Neural cell (in vitro differentiated cells): ENCODE measurements around the gene SORL1-AS1.

Experiments used
- H2AFZ ChIP-seq: fragments of 200-600, 300-800 bp; sonication (generic), shearing (Covaris generic); 2 replicates; pipeline ENCODE4 v1.6.0; 2014; ENCODE audit warnings: low read depth, mild to moderate bottlenecking, antibody characterized with exemption, low read length, moderate library complexity
- H3F3A ChIP-seq: fragments of 200-600 bp; shearing (Covaris generic); 2 replicates; pipeline ENCODE4 v1.6.1; 2016; ENCODE audit warnings: mild to moderate bottlenecking, moderate library complexity, mixed read lengths, antibody characterized with exemption, low read length; ENCODE audit not compliant: insufficient read depth, poor library complexity, severe bottlenecking
- H3K27ac ChIP-seq: fragments of 200-600, 300-800 bp; sonication (generic), shearing (Covaris generic); 2 replicates; pipeline ENCODE4 v1.5.1; 2014; ENCODE audit warnings: mild to moderate bottlenecking, low read length, moderate library complexity
- H3K27me3 ChIP-seq: fragments of 300-800, 200-600 bp; sonication (generic), shearing (Covaris generic); 2 replicates; pipeline ENCODE4 v1.6.0; 2014; ENCODE audit warnings: mild to moderate bottlenecking, low read depth, low read length, moderate library complexity; ENCODE audit not compliant: insufficient read depth
- H3K36me3 ChIP-seq: fragments of 300-800, 200-600 bp; sonication (generic), shearing (Covaris generic); 2 replicates; pipeline ENCODE4 v1.5.1; 2014; ENCODE audit warnings: mild to moderate bottlenecking, antibody characterized with exemption, low read length, moderate library complexity; ENCODE audit not compliant: insufficient read depth
- H3K4me2 ChIP-seq: fragments of 300-800, 200-600 bp; sonication (generic), shearing (Covaris generic); 2 replicates; pipeline ENCODE4 v1.6.0; 2014; ENCODE audit warnings: mild to moderate bottlenecking, low read length
- H3K4me3 ChIP-seq: fragments of 300-800, 200-600 bp; sonication (generic), shearing (Covaris generic); 2 replicates; pipeline ENCODE4 v1.5.1; 2014; ENCODE audit warnings: mild to moderate bottlenecking, low read length, moderate library complexity
- H3K79me2 ChIP-seq: fragments of 200-600 bp; shearing (Covaris generic); replicated peaks from 2 replicates; pipeline ENCODE4 v1.6.0; 2014; ENCODE audit warnings: mild to moderate bottlenecking, low read length, moderate library complexity; ENCODE audit not compliant: insufficient read depth
- H3K9ac ChIP-seq: fragments of 300-800, 200-600 bp; sonication (generic), shearing (Covaris generic); 2 replicates; pipeline ENCODE4 v1.6.1; 2016; ENCODE audit warnings: mild to moderate bottlenecking, low read length, mixed read lengths
- H3K9me2 ChIP-seq: fragments of 200-600 bp; shearing (Covaris generic); 2 replicates; pipeline ENCODE4 v1.6.1; 2016; ENCODE audit warnings: mild to moderate bottlenecking, low read length, mixed read lengths; ENCODE audit not compliant: insufficient read depth
- H3K9me3 ChIP-seq: fragments of 200-600, 300-800 bp; sonication (generic), shearing (Covaris generic); 2 replicates; pipeline ENCODE4 v1.6.1; 2016; ENCODE audit warnings: mild to moderate bottlenecking, mixed run types, low read length, moderate library complexity, mixed read lengths
- H4K20me1 ChIP-seq: fragments of 200-600 bp; shearing (Covaris generic); 2 replicates; pipeline ENCODE4 v1.6.1; 2016; ENCODE audit warnings: mild to moderate bottlenecking, mixed run types; ENCODE audit not compliant: insufficient read depth
- CTCF ChIP-seq: fragments of 450-650 bp; IDR thresholded peaks from 2 replicates; pipeline ENCODE4 v1.5.1; 2014; ENCODE audit warnings: antibody characterized with exemption, mild to moderate bottlenecking, moderate library complexity; ENCODE audit not compliant: poor library complexity, severe bottlenecking
- EP300 ChIP-seq: fragments of 450-650 bp; conservative IDR thresholded peaks from 2 replicates; pipeline ENCODE4 v1.6.1; 2014; ENCODE audit warnings: antibody characterized with exemption, mild to moderate bottlenecking, moderate library complexity; ENCODE audit not compliant: poor library complexity, severe bottlenecking
- EZH2 ChIP-seq: fragments of 200-600, 300-800 bp; shearing (Covaris generic), sonication (generic); IDR thresholded peaks from 2 replicates; pipeline ENCODE4 v1.6.1; 2014; ENCODE audit warnings: antibody characterized with exemption, low read length, borderline replicate concordance, mild to moderate bottlenecking; ENCODE audit not compliant: insufficient read depth, poor library complexity, severe bottlenecking
- MXI1 ChIP-seq: fragments of 450-650 bp; conservative IDR thresholded peaks from 2 replicates; pipeline ENCODE4 v1.6.1; 2014; ENCODE audit warnings: antibody characterized with exemption, mild to moderate bottlenecking; ENCODE audit not compliant: poor library complexity, severe bottlenecking
- POLR2AphosphoS5 ChIP-seq: IDR thresholded peaks from 2 replicates; pipeline ENCODE4 v1.6.1; 2012
- RAD21 ChIP-seq: fragments of 450-650 bp; conservative IDR thresholded peaks from 2 replicates; pipeline ENCODE4 v1.6.1; 2014; ENCODE audit warnings: antibody characterized with exemption, mild to moderate bottlenecking, moderate library complexity
- SMC3 ChIP-seq: fragments of 450-650 bp; conservative IDR thresholded peaks from 2 replicates; pipeline ENCODE4 v1.6.1; 2014; ENCODE audit warnings: antibody characterized with exemption, mild to moderate bottlenecking, moderate library complexity; ENCODE audit not compliant: poor library complexity
- TAF1 ChIP-seq: IDR thresholded peaks from 2 replicates; pipeline ENCODE4 v1.6.1; 2012; ENCODE audit warnings: low read depth
- TF ChIP-seq, protein P1 (sequence below): IDR thresholded peaks from 2 replicates; pipeline ENCODE4 v1.6.1; 2012; ENCODE audit warnings: borderline replicate concordance

SORL1-AS1 gene

GRCh38 chr11:121394785-121395184 lies 58.0 kb downstream of the SORL1-AS1 start:
- Histone ChIP-seq H3F3A (no peaks in the 10 kb centered on the region), H4K20me1 (no peaks in the 10 kb centered on the region), H3K79me2 (no peaks in the 10 kb centered on the region), H3K27ac (no peak overlapping the region), H3K36me3 (no peaks in the 10 kb centered on the region), H3K27me3 (no peaks in the 10 kb centered on the region), H3K9ac (no peak overlapping the region), H3K9me3 (no peaks in the 10 kb centered on the region), H3K4me3 (no peak overlapping the region), H3K4me2 (no peak overlapping the region), H2AFZ (no peak overlapping the region), H3K9me2 (no peaks in the 10 kb centered on the region)
- TF ChIP-seq, protein P1, sequence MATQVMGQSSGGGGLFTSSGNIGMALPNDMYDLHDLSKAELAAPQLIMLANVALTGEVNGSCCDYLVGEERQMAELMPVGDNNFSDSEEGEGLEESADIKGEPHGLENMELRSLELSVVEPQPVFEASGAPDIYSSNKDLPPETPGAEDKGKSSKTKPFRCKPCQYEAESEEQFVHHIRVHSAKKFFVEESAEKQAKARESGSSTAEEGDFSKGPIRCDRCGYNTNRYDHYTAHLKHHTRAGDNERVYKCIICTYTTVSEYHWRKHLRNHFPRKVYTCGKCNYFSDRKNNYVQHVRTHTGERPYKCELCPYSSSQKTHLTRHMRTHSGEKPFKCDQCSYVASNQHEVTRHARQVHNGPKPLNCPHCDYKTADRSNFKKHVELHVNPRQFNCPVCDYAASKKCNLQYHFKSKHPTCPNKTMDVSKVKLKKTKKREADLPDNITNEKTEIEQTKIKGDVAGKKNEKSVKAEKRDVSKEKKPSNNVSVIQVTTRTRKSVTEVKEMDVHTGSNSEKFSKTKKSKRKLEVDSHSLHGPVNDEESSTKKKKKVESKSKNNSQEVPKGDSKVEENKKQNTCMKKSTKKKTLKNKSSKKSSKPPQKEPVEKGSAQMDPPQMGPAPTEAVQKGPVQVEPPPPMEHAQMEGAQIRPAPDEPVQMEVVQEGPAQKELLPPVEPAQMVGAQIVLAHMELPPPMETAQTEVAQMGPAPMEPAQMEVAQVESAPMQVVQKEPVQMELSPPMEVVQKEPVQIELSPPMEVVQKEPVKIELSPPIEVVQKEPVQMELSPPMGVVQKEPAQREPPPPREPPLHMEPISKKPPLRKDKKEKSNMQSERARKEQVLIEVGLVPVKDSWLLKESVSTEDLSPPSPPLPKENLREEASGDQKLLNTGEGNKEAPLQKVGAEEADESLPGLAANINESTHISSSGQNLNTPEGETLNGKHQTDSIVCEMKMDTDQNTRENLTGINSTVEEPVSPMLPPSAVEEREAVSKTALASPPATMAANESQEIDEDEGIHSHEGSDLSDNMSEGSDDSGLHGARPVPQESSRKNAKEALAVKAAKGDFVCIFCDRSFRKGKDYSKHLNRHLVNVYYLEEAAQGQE: no peak
- TF ChIP-seq EZH2: no peak
- TF ChIP-seq TAF1: no peak
- no peak for TF ChIP-seq RAD21
- no peak for TF ChIP-seq CTCF
- TF ChIP-seq EP300: no peak
- TF ChIP-seq SMC3: no peak
- TF ChIP-seq POLR2AphosphoS5: no peak
- TF ChIP-seq MXI1: no peak

GRCh38 chr11:121393855-121394254 lies 58.9 kb downstream of the SORL1-AS1 start:
- H3K9ac ChIP-seq: no peak overlapping the region
- H3K4me3 ChIP-seq: no peak overlapping the region
- TF ChIP-seq SMC3: no peak
- TF ChIP-seq RAD21: no peak
- no peaks in the 10 kb centered on the region for H3K36me3 ChIP-seq
- no peaks in the 10 kb centered on the region for H3K27me3 ChIP-seq
- no peaks in the 10 kb centered on the region for H4K20me1 ChIP-seq
- no peaks in the 10 kb centered on the region for H3K9me2 ChIP-seq
- H3K4me2 ChIP-seq: no peak overlapping the region
- H3K79me2 ChIP-seq: no peaks in the 10 kb centered on the region
- no peak overlapping the region for H3K27ac ChIP-seq
- no peaks in the 10 kb centered on the region for H3F3A ChIP-seq
- H2AFZ ChIP-seq: no peak overlapping the region
- H3K9me3 ChIP-seq: no peaks in the 10 kb centered on the region

GRCh38 chr11:121391914-121392313 lies 60.9 kb downstream of the SORL1-AS1 start:
- no peaks in the 10 kb centered on the region for H3K27me3 ChIP-seq
- no peak overlapping the region for H3K4me2 ChIP-seq
- H3K9me2 ChIP-seq: no peaks in the 10 kb centered on the region
- H3K9me3 ChIP-seq: no peaks in the 10 kb centered on the region
- no peak overlapping the region for H3K27ac ChIP-seq
- no peaks in the 10 kb centered on the region for H3K79me2 ChIP-seq
- no peak for TF ChIP-seq CTCF
- no peak for TF ChIP-seq TAF1
- TF ChIP-seq EP300: no peak
- no peak for TF ChIP-seq POLR2AphosphoS5
- TF ChIP-seq MXI1: no peak
- TF ChIP-seq SMC3: no peak
- TF ChIP-seq EZH2: no peak
- TF ChIP-seq, protein P1: no peak
- TF ChIP-seq RAD21: no peak
- no peak overlapping the region for H2AFZ ChIP-seq
- H3K9ac ChIP-seq: no peak overlapping the region
- H3F3A ChIP-seq: no peaks in the 10 kb centered on the region
- H4K20me1 ChIP-seq: no peaks in the 10 kb centered on the region
- no peaks in the 10 kb centered on the region for H3K36me3 ChIP-seq
- no peak overlapping the region for H3K4me3 ChIP-seq
